H9 (cell line): ENCODE results near the gene CLMN. TPM values are rescaled to one million over a fixed set of nuclear protein-coding genes. Genes with fewer than 3 reads are reported as not detected.

Experiments used
- DNase-seq: peaks from one replicate; pipeline ENCODE4 v3.0.0-alpha.2; 2017
- H2AFZ ChIP-seq: one replicate; pipeline ENCODE4 v1.6.1; 2013; ENCODE audit warnings: mild to moderate bottlenecking, low read length, control low read depth, moderate library complexity
- H2AK5ac ChIP-seq: 2 replicates; pipeline ENCODE4 v1.6.1; 2013; ENCODE audit warnings: low read length, control low read depth, mixed read lengths; ENCODE audit not compliant: insufficient read length
- H2BK120ac ChIP-seq: one replicate; pipeline ENCODE4 v1.6.1; 2013; ENCODE audit warnings: low read depth, mild to moderate bottlenecking, low read length, control low read depth, inconsistent platforms; ENCODE audit not compliant: poor library complexity, severe bottlenecking
- H2BK12ac ChIP-seq: 2 replicates; pipeline ENCODE4 v1.6.1; 2013; ENCODE audit warnings: low read length, control low read depth, mixed read lengths, low read depth; ENCODE audit not compliant: insufficient read length
- H2BK15ac ChIP-seq: 2 replicates; pipeline ENCODE4 v1.6.1; 2013; ENCODE audit warnings: low read depth, low read length, control low read depth
- H2BK20ac ChIP-seq: one replicate; pipeline ENCODE4 v1.6.1; 2013; ENCODE audit warnings: low read depth, mild to moderate bottlenecking, low read length, control low read depth, inconsistent platforms; ENCODE audit not compliant: poor library complexity, severe bottlenecking
- H2BK5ac ChIP-seq: 2 replicates; pipeline ENCODE4 v1.6.1; 2013; ENCODE audit warnings: low read length, control low read depth, mixed read lengths; ENCODE audit not compliant: insufficient read length
- H3K14ac ChIP-seq: 2 replicates; pipeline ENCODE4 v1.6.1; 2013; ENCODE audit warnings: low read length, control low read depth; ENCODE audit not compliant: insufficient read depth
- H3K18ac ChIP-seq: 2 replicates; pipeline ENCODE4 v1.6.1; 2013; ENCODE audit warnings: low read depth, mild to moderate bottlenecking, mixed read lengths, low read length, control low read depth; ENCODE audit not compliant: insufficient read length
- H3K23ac ChIP-seq: 2 replicates; pipeline ENCODE4 v1.6.1; 2013; ENCODE audit warnings: low read length, control low read depth, mixed read lengths, low read depth; ENCODE audit not compliant: insufficient read length
- H3K23me2 ChIP-seq: 2 replicates; pipeline ENCODE4 v1.6.1; 2013; ENCODE audit warnings: low read depth, mild to moderate bottlenecking, mixed read lengths, low read length, control low read depth; ENCODE audit not compliant: insufficient read length, poor library complexity, severe bottlenecking
- H3K27ac ChIP-seq: 2 replicates; pipeline ENCODE4 v1.5.1; 2013; ENCODE audit warnings: low read length, control low read depth, mixed read lengths, low read depth; ENCODE audit not compliant: insufficient read length
- H3K27me3 ChIP-seq: 2 replicates; pipeline ENCODE4 v1.6.1; 2013; ENCODE audit warnings: low read length, control low read depth, inconsistent platforms; ENCODE audit not compliant: insufficient read depth
- H3K4ac ChIP-seq: 2 replicates; pipeline ENCODE4 v1.6.1; 2013; ENCODE audit warnings: low read depth, mild to moderate bottlenecking, control low read depth, inconsistent platforms, low read length, moderate library complexity
- H3K4me1 ChIP-seq: 2 replicates; pipeline ENCODE4 v1.6.1; 2013; ENCODE audit warnings: low read length, control low read depth, inconsistent platforms; ENCODE audit not compliant: insufficient read depth
- H3K4me2 ChIP-seq: 2 replicates; pipeline ENCODE4 v1.6.1; 2013; ENCODE audit warnings: low read length, control low read depth, mixed read lengths; ENCODE audit not compliant: insufficient read length, insufficient read depth
- H3K56ac ChIP-seq: 2 replicates; pipeline ENCODE4 v1.6.1; 2013; ENCODE audit warnings: low read depth, mild to moderate bottlenecking, mixed read lengths, low read length, control low read depth; ENCODE audit not compliant: insufficient read length
- H3K79me1 ChIP-seq: 2 replicates; pipeline ENCODE4 v1.6.1; 2013; ENCODE audit warnings: low read depth, mild to moderate bottlenecking, moderate library complexity, low read length, control low read depth, inconsistent platforms; ENCODE audit not compliant: insufficient read depth, poor library complexity, severe bottlenecking
- H3K79me2 ChIP-seq: 2 replicates; pipeline ENCODE4 v1.6.1; 2013; ENCODE audit warnings: low read length, control low read depth, inconsistent platforms; ENCODE audit not compliant: insufficient read depth
- H3K9ac ChIP-seq: 2 replicates; pipeline ENCODE4 v1.6.1; 2013; ENCODE audit warnings: low read length, control low read depth, mixed read lengths; ENCODE audit not compliant: insufficient read length; ENCODE audit errors: extremely low read depth
- H3K9me3 ChIP-seq: one replicate; pipeline ENCODE4 v1.6.1; 2013; ENCODE audit warnings: low read depth, low read length, inconsistent platforms; ENCODE audit not compliant: control insufficient read depth
- H3T11ph ChIP-seq: one replicate; pipeline ENCODE4 v1.6.1; 2013; ENCODE audit warnings: mild to moderate bottlenecking, low read length, control low read depth, inconsistent platforms
- H4K20me1 ChIP-seq: one replicate; pipeline ENCODE4 v1.6.1; 2013; ENCODE audit not compliant: control insufficient read depth, insufficient read length, insufficient read depth
- H4K5ac ChIP-seq: 2 replicates; pipeline ENCODE4 v1.6.1; 2013; ENCODE audit warnings: low read depth, mild to moderate bottlenecking, mixed read lengths, low read length, control low read depth; ENCODE audit not compliant: insufficient read length
- H4K8ac ChIP-seq: replicated peaks from 2 replicates; pipeline ENCODE4 v1.6.1; 2013; ENCODE audit warnings: low read length, control low read depth, mixed read lengths, low read depth; ENCODE audit not compliant: insufficient read length
- H4K91ac ChIP-seq: 2 replicates; pipeline ENCODE4 v1.6.1; 2013; ENCODE audit warnings: low read depth, mild to moderate bottlenecking, moderate library complexity, mixed read lengths, low read length, control low read depth; ENCODE audit not compliant: insufficient read length
- H3K27ac Mint-ChIP-seq, 3 experiments: 2 replicates in 2 of 3; 3 replicates in 1 of 3; pipeline ENCODE4 v1.8.0; 2020 to 2021; ENCODE audit warnings: mixed read lengths in 3 of 3, mild to moderate bottlenecking in 1 of 3, moderate library complexity in 1 of 3
- H3K27me3 Mint-ChIP-seq: 2 replicates; pipeline ENCODE4 v1.8.0; 2021; ENCODE audit warnings: low read depth, mild to moderate bottlenecking, moderate library complexity, mixed read lengths
- H3K36me3 Mint-ChIP-seq, 3 experiments: 2 replicates in 2 of 3; 3 replicates in 1 of 3; pipeline ENCODE4 v1.8.0; 2020 to 2021; ENCODE audit warnings: low read depth in 3 of 3, mixed read lengths in 3 of 3; ENCODE audit not compliant: insufficient read depth in 1 of 3
- H3K4me1 Mint-ChIP-seq, 2 experiments: 2 replicates each; pipeline ENCODE4 v1.8.0; 2020; ENCODE audit warnings: mixed read lengths in 2 of 2
- H3K4me3 Mint-ChIP-seq, 2 experiments: 2 replicates in 1 of 2; 3 replicates in 1 of 2; pipeline ENCODE4 v1.8.0; 2020 to 2021; ENCODE audit warnings: mild to moderate bottlenecking in 2 of 2, mixed read lengths in 2 of 2, moderate library complexity in 1 of 2
- H3K9me3 Mint-ChIP-seq, 2 experiments: 2 replicates in 1 of 2; 3 replicates in 1 of 2; pipeline ENCODE4 v1.8.0; 2020; ENCODE audit warnings: mild to moderate bottlenecking in 2 of 2, mixed read lengths in 2 of 2, moderate library complexity in 1 of 2
- CTCF ChIP-seq: fragments of 200-600 bp; sonication (generic); conservative IDR thresholded peaks from 3 replicates; pipeline ENCODE4 v1.8.0; 2021; ENCODE audit warnings: antibody characterized with exemption, mild to moderate bottlenecking
- WGBS: extraction: QIAGEN DNeasy Blood & Tissue Kit; methylation state at CpG from one replicate; pipeline ENCODE4 v1.1.7; 2013; ENCODE audit warnings: missing lambda C conversion rate, low lambda C conversion rate, mixed read lengths; ENCODE audit not compliant: insufficient read length; ENCODE audit errors: extremely low coverage; 5-methylcytosine and 5-hydroxymethylcytosine counted together
- total RNA-seq: library from RNA; stranded (reverse); gene quantifications from 2 replicates; pipeline ENCODE4 v1.2.1, GENCODE V29; 2021

Gene CLMN
- total RNA-seq, 1 experiment from 2014 or later: 7.6 TPM

- no peak overlapping the region for H2AK5ac ChIP-seq
- peak overlapping the region; percentile 18 for H3K18ac ChIP-seq
- peak overlapping the region; percentile 27 for H3K9ac ChIP-seq
- H2BK15ac ChIP-seq: no peak overlapping the region
- H2BK120ac ChIP-seq: no peak overlapping the region
- no peak overlapping the region for H4K5ac ChIP-seq
- no peak overlapping the region for H4K8ac ChIP-seq
- H3K56ac ChIP-seq: no peak overlapping the region
- no CpG with 5 or more reads among the region's 9 CpGs for WGBS
- Mint-ChIP-seq H3K4me3 (peak overlapping the region; percentile 65 to 75), H3K9me3 (no peaks in the 10 kb centered on the region), H3K27ac (peak overlapping the region; percentile 87 to 97 (median 93); a peak in 6 of 7 replicates), H3K36me3 (no peaks in the 10 kb centered on the region; a peak in 1 of 7 replicates), H3K4me1 (peaks cover 30 to 41% of the 10 kb centered on the region in 2 experiments), H3K27me3 (peaks cover 13% of the 10 kb centered on the region)
- H3K14ac ChIP-seq: peak overlapping the region; percentile 17; the same call in 1 of the 2 replicates
- H2BK5ac ChIP-seq: no peak overlapping the region
- H3K4me2 ChIP-seq: peak overlapping the region; percentile 55
- H2BK20ac ChIP-seq: no peak overlapping the region
- H2AFZ ChIP-seq: peak overlapping the region; percentile 83
- H3K23ac ChIP-seq: no peak overlapping the region
- H3K79me1 ChIP-seq: no peaks in the 10 kb centered on the region
- H3K9me3 ChIP-seq: no peaks in the 10 kb centered on the region
- H3K27ac ChIP-seq: peak overlapping the region; percentile 27
- H3K79me2 ChIP-seq: no peaks in the 10 kb centered on the region
- no peaks in the 10 kb centered on the region for H3K27me3 ChIP-seq
- H2BK12ac ChIP-seq: no peak overlapping the region
- H3K4ac ChIP-seq: no peak overlapping the region
- no peak overlapping the region for H4K91ac ChIP-seq
- peak; percentile 78 for DNase-seq
- H4K20me1 ChIP-seq: no peaks in the 10 kb centered on the region
- TF ChIP-seq CTCF: no peak
- H3K4me1 ChIP-seq: peaks cover 4% of the 10 kb centered on the region; the same call in 1 of the 2 replicates
- peaks cover 5% of the 10 kb centered on the region for H3K23me2 ChIP-seq
- no peak overlapping the region for H3T11ph ChIP-seq
Observed at GRCh38 chr14:95362138-95362494, 42.4 kb upstream of the CLMN start.
